HG03135 (cell line): Measurements from ENCODE around the gene SPRTN.

Source experiments
- ATAC-seq: cut with Tn5 transposase; IDR thresholded peaks from one replicate; pipeline ENCODE4 v1.9.1; 2021; ENCODE audit warnings: mild to moderate bottlenecking, moderate library complexity; ENCODE audit not compliant: unreplicated experiment

The SPRTN gene, protein sequence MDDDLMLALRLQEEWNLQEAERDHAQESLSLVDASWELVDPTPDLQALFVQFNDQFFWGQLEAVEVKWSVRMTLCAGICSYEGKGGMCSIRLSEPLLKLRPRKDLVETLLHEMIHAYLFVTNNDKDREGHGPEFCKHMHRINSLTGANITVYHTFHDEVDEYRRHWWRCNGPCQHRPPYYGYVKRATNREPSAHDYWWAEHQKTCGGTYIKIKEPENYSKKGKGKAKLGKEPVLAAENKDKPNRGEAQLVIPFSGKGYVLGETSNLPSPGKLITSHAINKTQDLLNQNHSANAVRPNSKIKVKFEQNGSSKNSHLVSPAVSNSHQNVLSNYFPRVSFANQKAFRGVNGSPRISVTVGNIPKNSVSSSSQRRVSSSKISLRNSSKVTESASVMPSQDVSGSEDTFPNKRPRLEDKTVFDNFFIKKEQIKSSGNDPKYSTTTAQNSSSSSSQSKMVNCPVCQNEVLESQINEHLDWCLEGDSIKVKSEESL

DNA sequence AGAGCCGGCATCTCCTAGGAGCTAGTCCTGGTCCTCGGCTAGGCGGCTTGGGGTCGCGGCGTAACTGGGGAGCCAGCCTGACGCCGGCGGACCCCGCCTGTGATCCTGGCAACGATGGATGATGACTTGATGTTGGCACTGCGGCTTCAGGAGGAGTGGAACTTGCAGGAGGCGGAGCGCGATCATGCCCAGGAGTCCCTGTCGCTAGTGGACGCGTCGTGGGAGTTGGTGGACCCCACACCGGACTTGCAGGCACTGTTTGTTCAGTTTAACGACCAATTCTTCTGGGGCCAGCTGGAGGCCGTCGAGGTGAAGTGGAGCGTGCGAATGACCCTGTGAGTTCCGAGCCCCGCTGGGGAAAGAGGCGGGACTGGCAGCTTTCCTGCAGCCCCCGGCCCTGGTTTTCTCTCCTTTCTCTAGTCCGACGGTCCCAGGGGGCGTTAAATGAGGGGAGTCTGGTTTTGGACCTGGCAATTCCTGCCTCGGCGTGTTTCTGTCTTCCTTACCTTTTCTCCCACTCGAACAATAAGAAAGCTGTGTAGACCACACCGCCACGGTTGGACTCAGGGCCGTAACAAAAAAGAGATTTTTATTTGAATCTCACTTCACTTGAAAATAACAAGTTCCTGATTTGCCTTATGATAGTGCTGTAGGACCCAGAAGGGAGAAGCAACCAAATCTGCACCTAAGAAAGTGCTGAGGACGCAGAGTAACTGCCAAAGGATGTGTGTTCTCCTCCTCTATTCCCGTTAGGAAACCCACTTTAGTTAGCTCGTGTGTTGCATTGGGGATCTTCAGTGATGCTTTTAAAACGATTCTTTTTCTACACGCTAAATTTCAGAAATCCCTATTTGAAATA, at the start of gene SPRTN:
TSS of gene SPRTN (plus strand) at position 24 of the 859 bp plus-strand sequence. CDS start at position 115, 91 bp downstream.
- peak; percentile 9 for ATAC-seq

DNA sequence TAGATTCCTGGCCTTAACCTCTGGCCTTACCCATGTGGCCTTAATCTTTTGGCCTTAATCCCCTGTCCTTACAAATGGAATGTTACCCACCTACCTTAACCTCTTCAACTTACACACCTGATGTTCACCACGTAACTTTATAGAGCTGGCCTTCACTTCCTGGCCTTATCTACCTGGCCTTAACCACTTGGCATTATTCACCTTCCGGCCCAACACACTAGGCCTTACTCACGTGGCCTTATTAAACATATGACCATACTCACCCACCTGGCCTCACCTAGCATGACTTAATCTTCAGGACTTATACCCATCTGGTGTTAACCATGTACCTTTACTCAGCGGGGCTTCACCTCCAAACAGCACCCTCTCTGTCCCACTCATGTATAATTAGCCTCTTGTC, 42.2 kb upstream of the SPRTN start:
- no peak for ATAC-seq

DNA sequence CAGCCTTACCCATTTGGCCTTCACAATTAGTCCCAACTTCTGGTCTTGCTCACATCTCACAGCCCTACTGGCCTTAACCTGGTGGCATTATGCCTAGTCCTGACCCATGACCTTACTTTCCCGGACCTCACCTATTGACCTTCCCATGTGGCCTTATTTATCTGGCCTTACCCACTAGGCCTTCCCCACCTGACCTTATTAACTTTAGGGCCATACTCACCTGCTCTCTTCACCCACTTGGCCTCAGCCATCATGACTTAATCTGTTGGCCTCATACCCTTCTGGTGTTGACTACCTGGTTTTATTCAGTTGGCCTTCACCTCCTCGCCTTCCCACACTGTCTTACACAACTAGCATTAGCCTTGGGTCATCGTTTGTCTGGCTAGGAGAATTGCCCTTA, 36.1 kb upstream of the SPRTN start:
- no peak for ATAC-seq

GRCh38 chr1:231310391-231310934, 27.6 kb upstream of the SPRTN start:
- ATAC-seq: no peak

- ATAC-seq: no peak
Observed at GRCh38 chr1:231311720-231312431, 26.2 kb upstream of the SPRTN start.

GRCh38 chr1:231312432-231312788, 25.7 kb upstream of the SPRTN start:
- ATAC-seq: no peak

DNA sequence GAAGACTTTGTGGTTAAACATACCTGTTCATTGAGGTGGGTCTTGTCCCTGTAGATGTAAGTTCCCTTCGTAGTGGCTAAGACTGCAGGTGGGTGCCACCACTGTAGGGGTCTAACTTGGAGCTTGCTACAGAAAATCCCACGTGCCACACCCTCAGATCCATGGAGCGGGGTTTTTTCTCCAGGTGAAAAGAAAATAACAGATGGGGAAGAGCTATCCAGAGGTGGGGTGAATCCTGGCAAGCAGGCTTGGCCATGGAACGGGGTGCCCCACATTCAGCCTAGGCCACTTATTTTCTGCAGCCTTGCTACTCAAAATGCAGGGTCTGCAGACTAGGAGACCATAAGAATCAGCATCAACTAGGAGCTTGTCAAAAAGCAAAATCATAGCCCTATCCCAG, 24.4 kb upstream of the SPRTN start:
- ATAC-seq: no peak

DNA sequence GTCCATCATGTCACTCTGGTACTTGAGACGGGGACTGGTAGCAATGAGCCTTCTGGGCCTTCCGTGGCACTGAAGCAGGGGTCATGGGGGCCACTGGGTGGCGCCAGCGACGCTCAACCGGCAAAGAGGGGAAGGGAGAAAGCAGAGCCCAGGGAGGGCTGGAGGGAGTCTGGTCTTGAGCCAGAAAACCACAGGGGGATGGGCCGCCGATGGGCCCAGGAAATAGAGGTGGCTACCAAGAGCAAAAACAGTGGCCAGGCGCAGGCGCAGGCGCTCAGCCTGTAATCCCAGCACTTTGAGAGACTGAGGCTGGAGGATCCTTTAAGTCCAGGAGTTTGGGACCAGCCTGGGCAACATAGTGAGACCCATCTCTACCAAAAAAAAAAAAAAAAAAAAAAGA, 22.2 kb upstream of the SPRTN start:
- no peak for ATAC-seq

GRCh38 chr1:231317306-231318014, 20.6 kb upstream of the SPRTN start:
- no peak for ATAC-seq

GRCh38 chr1:231318015-231318355, 20.1 kb upstream of the SPRTN start:
- ATAC-seq: no peak

DNA sequence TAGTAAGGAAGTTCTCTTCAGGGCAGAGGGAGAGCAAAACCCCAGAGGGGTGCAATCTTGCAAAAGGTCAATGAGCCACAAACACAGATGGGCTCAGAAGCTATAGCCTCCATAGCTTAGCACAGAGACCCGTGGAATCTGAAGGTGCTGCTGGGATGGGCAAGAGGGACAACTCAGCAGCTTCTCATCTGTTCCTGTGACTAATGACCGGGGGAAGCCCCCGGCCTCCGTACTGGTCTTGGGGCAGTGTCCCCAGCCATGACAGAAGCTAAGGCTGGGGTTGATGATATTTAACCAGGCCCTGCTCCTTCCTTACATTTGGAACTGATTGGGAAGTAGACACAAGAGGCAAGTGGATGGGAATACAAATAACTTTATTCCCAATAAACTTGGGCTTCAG, 19.5 kb upstream of the SPRTN start:
- ATAC-seq: no peak

- ATAC-seq: no peak
Observed at GRCh38 chr1:231319080-231319479, 19.0 kb upstream of the SPRTN start.

DNA sequence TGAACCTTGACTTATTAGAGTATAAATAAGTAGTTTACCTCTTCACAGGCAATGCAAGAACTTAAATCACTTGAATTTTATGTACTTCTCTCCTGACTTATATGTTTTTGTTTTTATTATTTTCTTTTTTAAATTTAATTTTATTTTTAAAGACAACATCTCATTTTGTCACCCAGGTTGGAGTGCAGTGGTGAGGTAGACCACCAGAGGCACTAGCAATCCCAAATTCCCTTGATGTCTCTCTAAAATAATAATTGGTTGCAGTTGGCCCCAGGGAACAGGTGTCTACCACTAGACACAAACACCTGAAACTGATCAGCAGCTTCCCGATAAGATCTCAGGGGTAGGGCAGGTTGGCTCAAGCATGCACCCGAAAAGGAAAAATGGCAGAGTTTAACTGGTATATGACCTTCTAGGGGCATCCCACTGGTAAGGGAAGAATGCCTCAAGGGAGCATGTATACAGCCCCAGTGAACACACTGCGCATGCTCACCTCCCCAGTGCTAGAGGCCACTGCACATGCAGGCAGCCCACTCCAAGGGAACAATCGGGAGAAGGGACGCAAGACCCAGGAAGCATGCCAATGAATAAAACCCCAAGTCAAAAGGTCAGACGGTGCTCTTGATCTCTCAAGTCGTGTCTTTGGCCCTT, 15.1 kb upstream of the SPRTN start:
- ATAC-seq: no peak

- no peak for ATAC-seq
Observed at GRCh38 chr1:231324660-231325059, 13.4 kb upstream of the SPRTN start.

- ATAC-seq: no peak
Observed at GRCh38 chr1:231326248-231326647, 11.8 kb upstream of the SPRTN start.

DNA sequence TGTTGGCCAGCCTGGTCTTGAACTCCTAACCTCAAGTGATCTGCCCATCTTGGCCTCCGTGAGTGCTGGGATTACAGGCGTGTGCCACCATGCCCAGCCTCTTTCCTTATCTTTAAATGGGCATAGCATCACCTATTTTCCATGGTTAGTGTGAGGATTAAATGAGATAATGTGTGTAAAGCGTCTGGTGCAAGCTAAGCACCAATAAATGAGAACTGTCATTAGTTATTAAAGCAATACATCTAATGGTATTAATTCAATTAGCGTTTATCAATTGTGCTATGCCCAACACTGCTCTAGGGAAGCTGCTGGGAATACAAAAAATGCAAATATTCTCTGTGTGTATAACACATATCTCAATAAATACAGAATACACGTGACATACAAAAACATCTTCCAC, 10.5 kb upstream of the SPRTN start:
- no peak for ATAC-seq

GRCh38 chr1:231329483-231329882, 8.6 kb upstream of the SPRTN start:
- no peak for ATAC-seq

GRCh38 chr1:231332761-231333160, 5.3 kb upstream of the SPRTN start:
- no peak for ATAC-seq

DNA sequence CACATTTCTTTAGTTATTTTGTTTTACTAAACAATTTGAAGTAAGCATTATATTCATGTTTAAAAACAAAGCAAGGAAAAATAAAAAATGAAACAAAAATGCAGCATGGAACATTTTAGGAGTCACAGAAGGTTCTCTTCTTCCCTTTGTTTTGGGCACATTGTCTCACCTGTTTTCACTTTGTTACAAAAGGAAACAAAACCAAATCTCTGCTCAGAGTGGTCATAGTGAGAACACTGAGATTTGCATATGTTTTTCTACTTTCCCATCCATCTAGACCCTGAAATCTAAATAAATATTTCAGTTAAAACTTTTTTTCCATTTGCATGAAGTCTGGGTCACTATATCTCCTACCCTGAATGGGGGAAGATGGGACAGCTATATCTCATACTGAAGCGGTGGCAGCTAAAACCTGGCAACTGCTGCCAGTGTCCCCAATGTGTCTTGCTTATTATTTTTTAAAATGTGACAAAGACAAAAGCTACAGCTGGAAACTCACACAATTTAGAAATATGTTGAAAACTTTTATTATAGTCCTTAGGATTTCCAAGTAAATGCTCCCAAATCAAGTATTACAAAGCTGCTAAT, 3.9 kb upstream of the SPRTN start:
- ATAC-seq: no peak

DNA sequence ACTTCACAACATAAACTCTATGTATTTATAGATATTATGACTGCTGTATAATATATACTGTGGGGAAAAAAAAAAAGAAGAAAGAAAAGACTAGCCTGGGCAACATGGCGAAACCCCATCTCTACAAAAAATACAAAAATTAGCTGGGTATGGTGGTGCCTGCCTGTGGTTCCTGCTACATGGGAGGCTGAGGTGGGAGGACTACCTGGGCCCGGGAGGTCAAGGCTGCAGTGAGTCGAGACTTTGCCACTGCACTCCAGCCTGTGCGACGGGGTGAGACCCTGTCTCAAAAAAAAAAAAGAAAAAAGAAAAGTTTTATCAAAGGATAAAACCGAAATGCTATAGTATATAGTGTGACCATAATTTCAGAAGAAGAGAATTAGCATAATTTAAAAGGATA, 3.1 kb upstream of the SPRTN start:
- no peak for ATAC-seq
